Measurements from ENCODE around the gene CLSTN1. TPM values are rescaled to one million over a fixed set of nuclear protein-coding genes. Genes with fewer than 3 reads are reported as not detected.

The CLSTN1 gene
- total and polyA plus RNA-seq, 2 experiments from 2014 or later = 56.8 to 67.8 TPM

DNA sequence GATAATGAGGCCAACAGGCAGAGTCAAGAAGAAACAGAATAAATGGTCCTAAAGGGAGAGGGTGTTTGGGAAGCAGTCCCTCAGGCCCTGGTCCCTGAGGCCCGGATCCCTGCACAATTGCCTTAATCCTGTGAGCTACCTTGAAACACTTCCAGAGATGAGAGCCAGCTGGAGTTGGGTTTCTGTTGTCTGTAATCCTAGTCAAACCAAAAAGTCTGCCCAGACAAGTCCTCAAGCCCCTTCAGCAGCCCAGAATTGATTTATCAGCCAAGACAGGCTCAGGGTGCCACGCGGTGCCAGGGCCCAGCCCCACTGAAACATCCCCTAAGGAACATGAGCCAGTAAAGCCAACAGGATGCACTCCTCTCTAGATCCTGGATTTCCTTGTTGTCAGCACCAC, 16.4 kb upstream of the CLSTN1 start:
- no peak overlapping the region for H3K9ac ChIP-seq
- no peak for TF ChIP-seq EZH2phosphoT487 (IDR thresholded peaks at IDR 0.05; ENCODE audit: insufficient read depth, low read depth)
- TF ChIP-seq EZH2 (IDR thresholded peaks at IDR 0.05; ENCODE audit: insufficient read depth, poor library complexity, severe bottlenecking) = no peak
- no peaks in the 10 kb centered on the region for H3K9me2 ChIP-seq (ENCODE audit: insufficient read depth)
- no peaks in the 10 kb centered on the region for H3F3A ChIP-seq (ENCODE audit: insufficient read depth)
- no peak overlapping the region for H3K4me3 ChIP-seq
- H3K9me3 ChIP-seq (ENCODE audit: low read depth) = no peaks in the 10 kb centered on the region
- H3K79me2 ChIP-seq (ENCODE audit: insufficient read depth) = no peaks in the 10 kb centered on the region
- 61% methylated on average over 3 of the region's 3 CpGs for WGBS, 2 experiments (ENCODE audit: low coverage in 1 of 2, low lambda C conversion rate in 2 of 2, missing lambda C conversion rate in 2 of 2)
- no peaks in the 10 kb centered on the region for H3K36me3 ChIP-seq (ENCODE audit: low read depth)
- no peaks in the 10 kb centered on the region for H3K27me3 ChIP-seq (replicated peaks; ENCODE audit: insufficient read depth)
- no peaks in the 10 kb centered on the region for H4K20me1 ChIP-seq (ENCODE audit: insufficient read depth)
- no peak overlapping the region for H2AFZ ChIP-seq
- DNase-seq = no peak
- H3K4me1 ChIP-seq (ENCODE audit: insufficient read depth) = no peaks in the 10 kb centered on the region
- in situ Hi-C loops (cut with MboI) = no loop called here
- H3K27ac ChIP-seq = no peak overlapping the region
- H3K4me2 ChIP-seq (ENCODE audit: unreplicated experiment) = no peak overlapping the region

DNA sequence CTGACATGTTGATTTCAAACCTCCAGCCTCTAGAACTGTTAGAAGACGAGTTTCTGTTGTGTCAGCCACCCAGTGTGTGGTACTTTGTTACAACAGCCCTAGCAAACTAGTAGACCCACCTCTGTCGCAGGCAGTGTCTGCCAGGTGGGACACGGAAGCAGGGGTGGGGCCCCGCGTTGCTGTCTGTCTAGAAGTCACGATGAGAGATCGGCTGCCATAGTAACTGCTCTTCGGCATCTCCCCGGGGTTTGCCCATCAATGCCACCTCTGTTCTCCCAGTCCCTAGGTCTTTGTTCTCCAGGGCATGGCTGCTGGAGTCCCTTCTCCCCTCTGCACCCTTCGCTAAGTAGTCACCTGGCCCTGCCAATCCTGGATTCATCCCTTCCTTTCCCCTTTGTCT, 15.2 kb upstream of the CLSTN1 start:
- 86 to 91% methylated on average over 9 to 10 of the region's 10 CpGs for WGBS, 2 experiments (ENCODE audit: low coverage in 1 of 2, low lambda C conversion rate in 2 of 2, missing lambda C conversion rate in 2 of 2)
- H3K9me2 ChIP-seq (ENCODE audit: insufficient read depth) = no peaks in the 10 kb centered on the region
- H3K4me2 ChIP-seq (ENCODE audit: unreplicated experiment) = no peak overlapping the region
- no peaks in the 10 kb centered on the region for H3K36me3 ChIP-seq (ENCODE audit: low read depth)
- no peak for DNase-seq
- no peaks in the 10 kb centered on the region for H3K4me1 ChIP-seq (ENCODE audit: insufficient read depth)
- no peak overlapping the region for H3K4me3 ChIP-seq
- H3F3A ChIP-seq (ENCODE audit: insufficient read depth) = no peaks in the 10 kb centered on the region
- no peak overlapping the region for H3K27ac ChIP-seq
- TF ChIP-seq EZH2phosphoT487 (IDR thresholded peaks at IDR 0.05; ENCODE audit: insufficient read depth, low read depth) (no peak), EZH2 (IDR thresholded peaks at IDR 0.05; ENCODE audit: insufficient read depth, poor library complexity, severe bottlenecking) (no peak)
- no peak overlapping the region for H2AFZ ChIP-seq
- in situ Hi-C loops (cut with MboI) = no loop called here
- H4K20me1 ChIP-seq (ENCODE audit: insufficient read depth) = no peaks in the 10 kb centered on the region
- H3K9me3 ChIP-seq (ENCODE audit: low read depth) = no peaks in the 10 kb centered on the region
- H3K79me2 ChIP-seq (ENCODE audit: insufficient read depth) = no peaks in the 10 kb centered on the region
- no peaks in the 10 kb centered on the region for H3K27me3 ChIP-seq (replicated peaks; ENCODE audit: insufficient read depth)
- H3K9ac ChIP-seq = no peak overlapping the region

DNA sequence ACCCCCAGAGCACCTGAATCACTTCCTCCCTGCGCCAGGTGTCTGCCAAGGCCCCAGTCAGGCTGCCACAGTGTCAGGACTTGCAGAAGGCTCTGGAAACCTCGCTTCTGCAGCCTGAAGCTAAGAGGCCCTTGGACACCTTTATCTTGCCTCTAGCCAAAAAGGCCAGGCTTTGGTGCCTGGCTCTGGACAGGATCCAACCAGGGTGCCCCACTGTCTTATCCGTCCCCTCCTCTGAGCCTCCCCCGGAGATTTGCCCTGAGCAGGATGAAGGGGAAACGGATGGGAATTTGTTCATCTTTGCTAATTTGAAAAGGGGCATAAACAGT, 12.8 kb upstream of the CLSTN1 start:
- Histone ChIP-seq H3K27me3 (replicated peaks; ENCODE audit: insufficient read depth) (no peaks in the 10 kb centered on the region), H3K4me2 (ENCODE audit: unreplicated experiment) (no peak overlapping the region), H3K9ac (no peak overlapping the region), H4K20me1 (ENCODE audit: insufficient read depth) (no peaks in the 10 kb centered on the region), H3K27ac (no peak overlapping the region), H3K9me2 (ENCODE audit: insufficient read depth) (no peaks in the 10 kb centered on the region), H3K9me3 (ENCODE audit: low read depth) (no peaks in the 10 kb centered on the region), H3F3A (ENCODE audit: insufficient read depth) (no peaks in the 10 kb centered on the region), H3K4me3 (no peak overlapping the region), H3K36me3 (ENCODE audit: low read depth) (no peaks in the 10 kb centered on the region), H3K4me1 (ENCODE audit: insufficient read depth) (no peaks in the 10 kb centered on the region), H3K79me2 (ENCODE audit: insufficient read depth) (no peaks in the 10 kb centered on the region), H2AFZ (no peak overlapping the region)
- in situ Hi-C loops (cut with MboI) = no loop called here
- 80 to 85% methylated on average over 5 of the region's 5 CpGs for WGBS, 2 experiments (ENCODE audit: low coverage in 1 of 2, low lambda C conversion rate in 2 of 2, missing lambda C conversion rate in 2 of 2)
- DNase-seq = no peak
- TF ChIP-seq EZH2phosphoT487 (IDR thresholded peaks at IDR 0.05; ENCODE audit: insufficient read depth, low read depth) = no peak
- no peak for TF ChIP-seq EZH2 (IDR thresholded peaks at IDR 0.05; ENCODE audit: insufficient read depth, poor library complexity, severe bottlenecking)

DNA sequence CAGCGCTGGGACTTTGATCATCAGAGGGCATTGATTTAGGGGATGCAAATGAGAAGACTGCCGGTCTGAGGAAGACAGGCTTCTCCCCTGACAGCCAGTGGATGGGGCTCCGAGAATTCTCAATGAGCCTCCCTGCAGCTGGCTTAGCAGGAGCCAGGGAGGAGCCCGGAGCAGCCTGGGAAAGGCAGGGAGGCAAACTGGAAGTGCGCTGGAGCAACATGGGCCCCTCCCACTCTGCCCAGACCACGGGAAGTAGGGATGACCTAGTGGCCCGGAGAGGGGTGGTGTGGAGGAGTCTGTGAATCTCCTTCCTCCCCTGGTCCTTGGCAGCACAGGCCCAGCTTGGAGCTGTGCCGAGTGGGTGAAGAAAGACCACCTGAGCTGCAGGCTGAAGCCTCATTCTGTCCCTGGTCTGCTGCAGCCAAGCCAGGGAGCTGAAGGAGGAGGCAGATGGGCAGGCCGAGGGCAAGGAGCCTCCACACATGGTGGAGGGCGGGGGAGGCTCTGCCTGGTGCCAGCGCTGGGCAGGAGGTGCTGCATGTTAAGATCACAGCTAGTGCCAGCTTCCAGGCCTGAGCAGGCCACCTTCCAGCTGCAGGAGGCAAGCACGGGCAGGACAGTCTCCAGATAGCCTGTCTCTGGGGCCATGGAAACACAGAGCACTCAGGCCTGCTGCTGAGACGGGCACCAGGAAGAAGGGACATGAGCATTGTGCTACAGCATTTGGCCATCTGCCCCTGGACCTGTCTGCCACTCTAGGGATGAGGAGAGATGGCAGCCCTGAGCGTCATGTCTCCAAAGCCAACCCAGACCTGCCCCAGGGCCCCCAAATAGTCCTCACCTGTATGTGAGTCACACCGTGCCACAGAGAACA, 12.2 kb upstream of the CLSTN1 start:
- no peaks in the 10 kb centered on the region for H3K9me2 ChIP-seq (ENCODE audit: insufficient read depth)
- H3K9ac ChIP-seq = no peak overlapping the region
- no peaks in the 10 kb centered on the region for H3K4me1 ChIP-seq (ENCODE audit: insufficient read depth)
- no peaks in the 10 kb centered on the region for H3K9me3 ChIP-seq (ENCODE audit: low read depth)
- H3F3A ChIP-seq (ENCODE audit: insufficient read depth) = no peaks in the 10 kb centered on the region
- in situ Hi-C loops (cut with MboI) = no loop called here
- no peaks in the 10 kb centered on the region for H3K79me2 ChIP-seq (ENCODE audit: insufficient read depth)
- no peak overlapping the region for H2AFZ ChIP-seq
- no peak overlapping the region for H3K4me2 ChIP-seq (ENCODE audit: unreplicated experiment)
- 62 to 65% methylated on average over 14 to 15 of the region's 15 CpGs for WGBS, 2 experiments (ENCODE audit: low coverage in 1 of 2, low lambda C conversion rate in 2 of 2, missing lambda C conversion rate in 2 of 2)
- no peak for DNase-seq
- H3K27ac ChIP-seq = no peak overlapping the region
- TF ChIP-seq EZH2phosphoT487 (IDR thresholded peaks at IDR 0.05; ENCODE audit: insufficient read depth, low read depth) (no peak), EZH2 (IDR thresholded peaks at IDR 0.05; ENCODE audit: insufficient read depth, poor library complexity, severe bottlenecking) (no peak)
- no peaks in the 10 kb centered on the region for H3K36me3 ChIP-seq (ENCODE audit: low read depth)
- no peak overlapping the region for H3K4me3 ChIP-seq
- no peaks in the 10 kb centered on the region for H3K27me3 ChIP-seq (replicated peaks; ENCODE audit: insufficient read depth)
- no peaks in the 10 kb centered on the region for H4K20me1 ChIP-seq (ENCODE audit: insufficient read depth)
